ENCODE results near the gene FAM131A.

- TF ChIP-seq ZNF274 (IDR thresholded peaks at IDR 0.05; ENCODE audit: low read depth, low read length) (no peak), YY1 (IDR thresholded peaks at IDR 0.05; ENCODE audit: insufficient read depth, insufficient read length) (no peak), SUZ12 (IDR thresholded peaks at IDR 0.05; ENCODE audit: extremely low read depth, insufficient read depth, insufficient read length) (no peak)
Observed at GRCh38 chr3:184361932-184362667, 24.7 kb downstream of the FAM131A start.

All from NT2/D1 (cell line).